BJ (cell line): ENCODE data around the gene ZNF503. TPM values are rescaled to one million over a fixed set of nuclear protein-coding genes. Genes with fewer than 3 reads are reported as not detected.

ENCODE experiments used
- CTCF ChIA-PET: fragments of 350-600 bp; formaldehyde crosslinking; extraction: SDS; loops from one replicate; lab custom pipeline; 2021; ENCODE audit warnings: antibody characterized with exemption, inconsistent platforms; lab: Yijun Ruan, JAX
- POLR2A ChIA-PET: fragments of 300-600 bp; sonication (Branson Sonifier 250); formaldehyde crosslinking; extraction: SDS; loops from one replicate; lab custom pipeline; 2021; ENCODE audit warnings: antibody characterized with exemption; lab: Charles Lee
- DNase-seq: peaks from one replicate; pipeline ENCODE4 v3.0.0-alpha.2; 2011; ENCODE audit warnings: low read depth
- H3K27me3 ChIP-seq: 2 replicates; pipeline ENCODE4 v1.6.0; 2011; ENCODE audit warnings: low read length; ENCODE audit not compliant: control insufficient read depth, insufficient read depth
- H3K36me3 ChIP-seq: 2 replicates; pipeline ENCODE4 v1.5.1; 2011; ENCODE audit warnings: low read length; ENCODE audit not compliant: control insufficient read depth, insufficient read depth
- H3K4me3 ChIP-seq: 2 replicates; pipeline ENCODE4 v1.5.1; 2011; ENCODE audit warnings: low read depth, mild to moderate bottlenecking, control low read depth, low read length
- CTCF ChIP-seq: IDR thresholded peaks from 2 replicates; pipeline ENCODE4 v1.5.1; 2011; ENCODE audit warnings: low read depth, mild to moderate bottlenecking, control low read depth, inconsistent platforms, low read length, moderate library complexity; ENCODE audit not compliant: insufficient read depth
- polyA plus RNA-seq: library from polyadenylated mRNA; depleted of rRNA; stranded (reverse); fragments of >200 nt; gene quantifications from 2 replicates; pipeline ENCODE4 v1.2.3, GENCODE V29; 2011

The ZNF503 gene
- polyA plus RNA-seq, 1 experiment: 0.45 TPM

- ChIA-PET CTCF (no interaction called here), POLR2A (no interaction called here)
- DNase-seq: no peak
- H3K4me3 ChIP-seq: no peak overlapping the region
- no peak for TF ChIP-seq CTCF
- H3K27me3 ChIP-seq: no peaks in the 10 kb centered on the region; the same call in 1 of the 2 replicates
- no peaks in the 10 kb centered on the region for H3K36me3 ChIP-seq
These were observed 46.6 kb upstream of the ZNF503 start for GRCh38 chr10:75448166-75448565.

GRCh38 chr10:75446508-75446907 lies 44.9 kb upstream of the ZNF503 start:
- H3K27me3 ChIP-seq: no peaks in the 10 kb centered on the region; the same call in 1 of the 2 replicates
- H3K4me3 ChIP-seq: no peak overlapping the region
- POLR2A ChIA-PET: no interaction called here
- H3K36me3 ChIP-seq: no peaks in the 10 kb centered on the region
- no peak for DNase-seq
- TF ChIP-seq CTCF: no peak
- CTCF ChIA-PET: no interaction called here

- Histone ChIP-seq H3K27me3 (no peaks in the 10 kb centered on the region; the same call in 1 of the 2 replicates), H3K36me3 (no peaks in the 10 kb centered on the region), H3K4me3 (no peak overlapping the region)
- DNase-seq: no peak
- TF ChIP-seq CTCF: no peak
- ChIA-PET CTCF (no interaction called here), POLR2A (no interaction called here)
These were observed 43.3 kb upstream of the ZNF503 start for GRCh38 chr10:75444781-75445386.

GRCh38 chr10:75443362-75443761 lies 41.8 kb upstream of the ZNF503 start:
- POLR2A ChIA-PET: no interaction called here
- TF ChIP-seq CTCF: no peak
- DNase-seq: no peak

GRCh38 chr10:75441682-75442081 lies 40.1 kb upstream of the ZNF503 start:
- TF ChIP-seq CTCF: no peak
- H3K27me3 ChIP-seq: no peaks in the 10 kb centered on the region; the same call in 1 of the 2 replicates
- no peak overlapping the region for H3K4me3 ChIP-seq
- POLR2A ChIA-PET: no interaction called here
- no peaks in the 10 kb centered on the region for H3K36me3 ChIP-seq
- no peak for DNase-seq
- CTCF ChIA-PET: interaction anchor here (0.6 kb wide), 1 partner anchor 8 kb away, joined by 6 read pairs; no protein-coding TSS in a partner anchor

More at GRCh38 chr10:75443362-75443761, 41.8 kb upstream of the ZNF503 start:
- H3K36me3 ChIP-seq: no peaks in the 10 kb centered on the region
- H3K4me3 ChIP-seq: no peak overlapping the region
- CTCF ChIA-PET: no interaction called here
- no peaks in the 10 kb centered on the region for H3K27me3 ChIP-seq
